Right lobe of liver (tissue), 6 donors: ENCODE results near the gene SLC25A44. TPM values are rescaled to one million over a fixed set of nuclear protein-coding genes. Genes with fewer than 3 reads are reported as not detected.
A peak's percentile ranks its signal among the peaks of the same experiment; 100 is the strongest.
"Not testable (repeated sequence)": the region's sequence is repeated elsewhere in the genome, so short reads cannot be mapped to it uniquely, and the experiment has no call there.

Experiments
- ATAC-seq, 4 donors: fragments of 200-7000 bp; cut with Tn5 transposase; one replicate each; pipeline ENCODE4 v1.9.1; 2020; ENCODE audit warnings: mild to moderate bottlenecking in 4 of 4, moderate library complexity in 4 of 4
- DNase-seq, 3 donors: peaks; one replicate each; pipeline ENCODE4 v3.0.0-alpha.2; 2020
- H3K27ac ChIP-seq, 3 donors: fragments of 200-600 bp; one replicate each; pipeline ENCODE4 v1.8.0; 2022
- H3K27me3 ChIP-seq, 2 donors: fragments of 200-600 bp; one replicate each; pipeline ENCODE4 v1.8.0; 2022
- H3K36me3 ChIP-seq, 4 donors: fragments of 200-600 bp; sonication (generic) in 1 of 4; one replicate each; pipeline versions ENCODE4 v1.5.1 to v1.8.0; 2017 to 2022; ENCODE audit warnings: control low read depth in 1 of 4
- H3K4me1 ChIP-seq, 4 donors: fragments of 200-600 bp; sonication (generic) in 1 of 4; one replicate each; pipeline versions ENCODE4 v1.5.1 to v1.8.0; 2017 to 2022; ENCODE audit warnings: control low read depth in 1 of 4
- H3K4me3 ChIP-seq, 3 donors: fragments of 200-600 bp; one replicate each; pipeline ENCODE4 v1.8.0; 2022
- H3K9me3 ChIP-seq, 4 donors: fragments of 200-600 bp; sonication (generic) in 1 of 4; one replicate each; pipeline versions ENCODE4 v1.5.1 to v1.8.0; 2017 to 2022; ENCODE audit warnings: control low read depth in 1 of 4
- POLR2A ChIP-seq: fragments of 450-650 bp; IDR thresholded peaks from one replicate; pipeline ENCODE4 v1.6.1; 2017; ENCODE audit warnings: antibody characterized with exemption, mild to moderate bottlenecking
- WGBS: methylation state at CpG from one replicate; pipeline ENCODE4 v1.1.6; 2018; ENCODE audit warnings: low coverage, low lambda C conversion rate; ENCODE audit not compliant: insufficient coverage; ENCODE audit errors: missing lambda C conversion rate; 5-methylcytosine and 5-hydroxymethylcytosine counted together
- intact Hi-C, 2 donors: fragments of 100-400 bp; cut with DNase I; formaldehyde crosslinking; loops; one replicate each; pipeline versions ENCODE4 v1.11.2 to v1.14.1; 2022
- total RNA-seq, 6 experiments: library from RNA; depleted of rRNA in 2 of 6; stranded (reverse); fragments of >200 nt in 2 of 6; fragmentation: NEBNext Ultra II Directional in 3 of 6; extraction: Animal tissue kit (Norgen Biotek cat#: 25700) in 3 of 6; gene quantifications; one replicate each; pipeline versions ENCODE4 v1.1.0 to v1.2.4, GENCODE V29; 2016 to 2023
- TF ChIP-seq, protein P1 (sequence below), 4 donors: fragments of 200-600 bp in 3 of 4; fragments of 450-650 bp in 1 of 4; IDR thresholded peaks; one replicate each; pipeline versions ENCODE4 v1.5.1 to v1.8.0; 2016 to 2022; ENCODE audit warnings: antibody characterized with exemption in 4 of 4, mild to moderate bottlenecking in 2 of 4
- donor health status: DM: no; HTN: yes; CAD: no.
- donor health status: DM: no; HTN: no; CAD: no.
- donor health status: DM: no; HTN: no; CAD: no.
- donor health status: DM: no; HTN: yes; CAD: no.
- donor health status: DM: no; HTN: yes; CAD: no.

The SLC25A44 gene
- total RNA-seq, 6 experiments from 2014 or later, result 19.1 to 30.5 (median 20.0) TPM

DNA sequence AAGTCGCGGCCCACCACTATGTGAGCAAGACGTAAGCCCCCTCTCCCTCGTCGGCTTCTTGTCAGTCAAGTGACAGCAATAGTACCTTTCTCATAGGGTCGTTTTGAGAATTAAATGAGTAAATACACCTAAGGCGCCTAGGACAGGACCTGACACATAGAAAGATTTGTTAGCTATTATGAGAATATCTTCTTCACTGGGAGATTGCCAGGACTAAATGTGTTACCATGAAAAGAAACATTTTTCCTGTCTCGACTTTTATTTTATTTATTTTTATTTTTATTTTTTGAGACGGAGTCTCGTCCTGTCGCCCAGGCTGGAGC, 19.7 kb downstream of the SLC25A44 start:
- DNase-seq (no peak), ATAC-seq (no peak)
- intact Hi-C loops, result no loop called here
- Histone ChIP-seq H3K4me3 (peak overlapping the region; percentile 54 to 89 (median 64)), H3K27me3 (no peaks in the 10 kb centered on the region), H3K9me3 (no peaks in the 10 kb centered on the region), H3K27ac (peak overlapping the region; percentile 93 to 98 (median 94)), H3K36me3 (peaks cover 0 to 15% (median 4%) of the 10 kb centered on the region in 4 donors), H3K4me1 (peaks cover 0 to 47% (median 19%) of the 10 kb centered on the region in 4 donors)
- TF ChIP-seq, protein P1, sequence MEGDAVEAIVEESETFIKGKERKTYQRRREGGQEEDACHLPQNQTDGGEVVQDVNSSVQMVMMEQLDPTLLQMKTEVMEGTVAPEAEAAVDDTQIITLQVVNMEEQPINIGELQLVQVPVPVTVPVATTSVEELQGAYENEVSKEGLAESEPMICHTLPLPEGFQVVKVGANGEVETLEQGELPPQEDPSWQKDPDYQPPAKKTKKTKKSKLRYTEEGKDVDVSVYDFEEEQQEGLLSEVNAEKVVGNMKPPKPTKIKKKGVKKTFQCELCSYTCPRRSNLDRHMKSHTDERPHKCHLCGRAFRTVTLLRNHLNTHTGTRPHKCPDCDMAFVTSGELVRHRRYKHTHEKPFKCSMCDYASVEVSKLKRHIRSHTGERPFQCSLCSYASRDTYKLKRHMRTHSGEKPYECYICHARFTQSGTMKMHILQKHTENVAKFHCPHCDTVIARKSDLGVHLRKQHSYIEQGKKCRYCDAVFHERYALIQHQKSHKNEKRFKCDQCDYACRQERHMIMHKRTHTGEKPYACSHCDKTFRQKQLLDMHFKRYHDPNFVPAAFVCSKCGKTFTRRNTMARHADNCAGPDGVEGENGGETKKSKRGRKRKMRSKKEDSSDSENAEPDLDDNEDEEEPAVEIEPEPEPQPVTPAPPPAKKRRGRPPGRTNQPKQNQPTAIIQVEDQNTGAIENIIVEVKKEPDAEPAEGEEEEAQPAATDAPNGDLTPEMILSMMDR (IDR thresholded peaks at IDR 0.05), result no peak
- no peak for TF ChIP-seq POLR2A
- WGBS, result 7% methylated on average over 6 of the region's 11 CpGs

DNA sequence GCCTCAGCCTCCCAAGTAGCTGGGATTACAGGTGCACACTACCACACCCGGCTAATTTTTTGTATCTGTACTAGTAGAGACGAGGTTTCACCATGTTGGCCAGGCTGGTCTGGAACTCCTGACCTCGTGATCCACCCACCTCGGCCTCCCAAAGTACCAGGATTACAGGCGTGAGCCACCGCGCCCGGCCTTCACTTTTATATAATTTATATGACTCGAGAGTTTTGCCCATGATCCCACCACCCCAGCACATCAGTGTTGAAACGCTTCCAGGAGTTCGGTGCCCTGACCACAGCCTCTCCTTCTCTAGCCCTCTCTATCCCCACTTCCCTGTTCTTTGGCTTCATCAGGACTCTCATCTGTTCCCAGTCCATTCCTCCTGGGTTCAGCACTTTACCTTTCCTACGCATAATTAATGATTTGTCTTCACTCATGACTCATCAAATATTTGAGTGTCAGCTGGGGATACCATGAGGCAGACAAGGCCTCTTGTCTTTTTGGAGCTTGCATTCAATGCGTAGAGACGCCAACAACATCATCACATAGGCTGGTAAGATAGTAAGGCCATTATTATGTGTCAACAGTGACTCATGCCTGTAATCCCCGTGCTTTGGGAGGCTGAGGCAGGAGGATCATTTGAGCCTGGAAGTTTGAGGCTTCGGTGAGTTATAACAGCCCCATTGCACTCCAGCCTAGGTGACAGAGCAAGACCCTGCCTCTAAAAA, 20.3 kb downstream of the SLC25A44 start:
- H3K36me3 ChIP-seq, result peaks cover 0 to 12% (median 4%) of the 10 kb centered on the region in 4 donors
- DNase-seq, result no peak
- peaks cover 0 to 47% (median 19%) of the 10 kb centered on the region in 4 donors for H3K4me1 ChIP-seq
- intact Hi-C loops, result no loop called here
- TF ChIP-seq, protein P1 (IDR thresholded peaks at IDR 0.05), result no peak
- no peak for TF ChIP-seq POLR2A
- H3K27me3 ChIP-seq, result no peaks in the 10 kb centered on the region
- ATAC-seq, result peak in 1 of 4 donors; percentile 16
- 49% methylated on average over 16 of the region's 16 CpGs for WGBS
- H3K27ac ChIP-seq, result peak overlapping the region; percentile 93 to 98 (median 94)
- peak overlapping the region; percentile 54 to 89 (median 64) for H3K4me3 ChIP-seq
- no peaks in the 10 kb centered on the region for H3K9me3 ChIP-seq

DNA sequence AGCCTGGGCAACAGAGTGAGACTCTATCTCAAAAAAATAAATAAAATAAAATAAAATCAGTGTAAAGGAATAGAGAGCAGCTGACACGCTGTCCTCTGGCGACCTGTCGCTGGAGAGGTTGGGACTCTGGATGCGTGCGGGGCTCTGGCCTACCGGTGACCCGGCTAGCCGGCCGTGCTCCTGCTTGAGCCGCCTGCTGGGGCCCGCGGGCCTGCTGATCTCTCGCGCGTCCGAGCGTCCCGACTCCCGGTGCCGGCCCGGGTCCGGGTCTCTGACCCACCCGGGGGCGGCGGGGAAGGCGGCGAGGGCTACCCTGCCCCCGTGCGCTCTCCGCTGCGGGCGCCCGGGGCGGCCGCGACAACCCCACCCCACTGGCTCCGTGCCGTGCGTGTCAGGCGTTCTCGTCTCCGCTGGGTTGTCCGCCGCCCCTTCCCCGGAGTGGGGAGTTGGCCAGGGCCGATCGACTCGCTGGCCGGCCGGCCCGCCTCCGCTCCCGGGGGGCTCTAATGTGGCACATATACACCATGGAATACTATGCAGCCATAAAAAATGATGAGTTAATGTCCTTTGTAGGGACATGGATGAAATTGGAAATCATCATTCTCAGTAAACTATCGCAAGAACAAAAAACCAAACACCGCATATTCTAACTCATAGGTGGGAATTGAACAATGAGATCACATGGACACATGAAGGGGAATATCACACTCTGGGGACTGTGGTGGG, 22.6 kb downstream of the SLC25A44 start:
- H3K9me3 ChIP-seq, H3K4me3 ChIP-seq, ATAC-seq, H3K36me3 ChIP-seq, DNase-seq, intact Hi-C loops, H3K27me3 ChIP-seq: not testable (repeated sequence)
- H3K27ac ChIP-seq, result peak overlapping the region in 2 of 3 donors; percentile 60 to 93
- H3K4me1 ChIP-seq, result peaks cover 0 to 47% (median 19%) of the 10 kb centered on the region in 4 donors
- WGBS, result 98% methylated on average over 13 of the region's 55 CpGs

DNA sequence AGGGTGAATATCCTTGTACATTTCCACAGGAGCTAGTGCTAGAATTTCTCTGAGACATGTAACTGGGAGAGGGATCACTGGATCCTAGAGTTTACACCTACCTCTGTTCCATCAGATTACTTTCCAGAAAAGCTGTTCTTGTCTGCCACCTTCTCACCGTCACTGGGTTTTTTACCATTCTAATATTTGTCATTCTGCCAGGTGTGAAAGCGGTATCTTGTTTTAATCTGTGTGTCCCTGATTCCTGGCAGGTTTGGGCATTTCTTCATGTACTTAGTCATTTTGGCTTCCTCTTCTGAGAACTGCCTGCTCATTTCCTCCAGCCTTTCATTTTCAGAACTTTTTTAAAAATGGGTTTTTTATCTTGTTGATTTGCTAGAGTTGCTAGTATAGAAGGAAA, 24.0 kb downstream of the SLC25A44 start:
- 0% methylated on average over 2 of the region's 2 CpGs for WGBS
- no peaks in the 10 kb centered on the region for H3K27me3 ChIP-seq
- H3K27ac ChIP-seq, result peak overlapping the region; percentile 39 to 65 (median 42)
- H3K4me1 ChIP-seq, result peaks cover 0 to 43% (median 19%) of the 10 kb centered on the region in 4 donors
- TF ChIP-seq, protein P1 (IDR thresholded peaks at IDR 0.05), result no peak
- TF ChIP-seq POLR2A, result no peak
- peaks cover 0 to 11% (median 5%) of the 10 kb centered on the region in 4 donors for H3K36me3 ChIP-seq
- DNase-seq, result no peak
- intact Hi-C loops, result no loop called here
- no peaks in the 10 kb centered on the region for H3K9me3 ChIP-seq
- no peak overlapping the region for H3K4me3 ChIP-seq
- ATAC-seq, result peak in 3 of 4 donors; percentile 7 to 39 (median 15)

DNA sequence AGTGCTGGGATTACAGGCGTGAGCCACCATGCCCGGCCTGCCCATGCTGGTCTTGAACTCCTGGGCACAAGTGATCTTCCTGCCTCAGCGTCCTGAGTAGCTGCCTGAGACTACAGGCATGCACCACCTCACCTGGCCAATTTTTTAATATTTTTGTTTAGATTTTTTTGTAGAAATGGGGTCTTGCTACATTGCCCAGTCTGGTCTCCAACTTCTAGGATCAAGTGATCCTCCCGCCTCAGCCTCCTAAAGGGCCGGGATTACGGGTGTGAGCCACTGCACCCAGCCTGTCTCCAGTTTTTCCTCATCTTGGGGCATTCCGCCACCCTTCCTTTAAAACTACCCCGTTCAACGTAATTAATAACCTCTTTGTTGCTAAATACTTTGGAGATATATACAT, 26.3 kb downstream of the SLC25A44 start:
- no peak overlapping the region for H3K4me3 ChIP-seq
- DNase-seq, result no peak
- no peak for TF ChIP-seq POLR2A
- TF ChIP-seq, protein P1 (IDR thresholded peaks at IDR 0.05), result no peak
- intact Hi-C loops, result no loop called here
- WGBS, result 94% methylated on average over 9 of the region's 9 CpGs
- H3K27ac ChIP-seq, result no peak overlapping the region
- no peak for ATAC-seq
- H3K9me3 ChIP-seq, result no peaks in the 10 kb centered on the region
- H3K4me1 ChIP-seq, result peaks cover 0 to 34% (median 16%) of the 10 kb centered on the region in 4 donors
- no peaks in the 10 kb centered on the region for H3K27me3 ChIP-seq
- peaks cover 0 to 22% (median 6%) of the 10 kb centered on the region in 4 donors for H3K36me3 ChIP-seq
